HG03066 (cell line): ENCODE measurements around the gene GUCD1.

Experiments
- ATAC-seq: cut with Tn5 transposase; IDR thresholded peaks from one replicate; pipeline ENCODE4 v1.9.1; 2021; ENCODE audit warnings: low read depth; ENCODE audit not compliant: unreplicated experiment

GUCD1 gene

GRCh38 chr22:24591286-24591830, 36.4 kb upstream of the GUCD1 start:
- no peak for ATAC-seq

- no peak for ATAC-seq
These were observed 35.7 kb upstream of the GUCD1 start for GRCh38 chr22:24590596-24591173.

- ATAC-seq: no peak
These were observed 34.6 kb upstream of the GUCD1 start for GRCh38 chr22:24589518-24590030.

GRCh38 chr22:24588757-24589481, 34.0 kb upstream of the GUCD1 start:
- no peak for ATAC-seq

- ATAC-seq: no peak
These were observed 33.4 kb upstream of the GUCD1 start for GRCh38 chr22:24588381-24588756.

GRCh38 chr22:24587948-24588347, 33.0 kb upstream of the GUCD1 start:
- ATAC-seq: no peak

GRCh38 chr22:24587251-24587650, 32.3 kb upstream of the GUCD1 start:
- ATAC-seq: no peak

GRCh38 chr22:24585927-24586546, 31.1 kb upstream of the GUCD1 start:
- no peak for ATAC-seq

- ATAC-seq: no peak
These were observed 30.5 kb upstream of the GUCD1 start for GRCh38 chr22:24585461-24585860.

GRCh38 chr22:24584871-24585411, 30.0 kb upstream of the GUCD1 start:
- no peak for ATAC-seq

GRCh38 chr22:24584166-24584790, 29.3 kb upstream of the GUCD1 start:
- ATAC-seq: no peak

- ATAC-seq: no peak
These were observed 28.6 kb upstream of the GUCD1 start for GRCh38 chr22:24583221-24584165.

- ATAC-seq: no peak
These were observed 27.3 kb upstream of the GUCD1 start for GRCh38 chr22:24582056-24582814.

GRCh38 chr22:24580276-24580675, 25.3 kb upstream of the GUCD1 start:
- no peak for ATAC-seq

GRCh38 chr22:24579258-24579601, 24.3 kb upstream of the GUCD1 start:
- no peak for ATAC-seq

GRCh38 chr22:24578355-24579257, 23.7 kb upstream of the GUCD1 start:
- ATAC-seq: no peak

GRCh38 chr22:24576778-24577177, 21.8 kb upstream of the GUCD1 start:
- no peak for ATAC-seq

- ATAC-seq: no peak
These were observed 16.3 kb upstream of the GUCD1 start for GRCh38 chr22:24571266-24571665.
